ENCODE results near the gene MED10.

Gene MED10

DNA sequence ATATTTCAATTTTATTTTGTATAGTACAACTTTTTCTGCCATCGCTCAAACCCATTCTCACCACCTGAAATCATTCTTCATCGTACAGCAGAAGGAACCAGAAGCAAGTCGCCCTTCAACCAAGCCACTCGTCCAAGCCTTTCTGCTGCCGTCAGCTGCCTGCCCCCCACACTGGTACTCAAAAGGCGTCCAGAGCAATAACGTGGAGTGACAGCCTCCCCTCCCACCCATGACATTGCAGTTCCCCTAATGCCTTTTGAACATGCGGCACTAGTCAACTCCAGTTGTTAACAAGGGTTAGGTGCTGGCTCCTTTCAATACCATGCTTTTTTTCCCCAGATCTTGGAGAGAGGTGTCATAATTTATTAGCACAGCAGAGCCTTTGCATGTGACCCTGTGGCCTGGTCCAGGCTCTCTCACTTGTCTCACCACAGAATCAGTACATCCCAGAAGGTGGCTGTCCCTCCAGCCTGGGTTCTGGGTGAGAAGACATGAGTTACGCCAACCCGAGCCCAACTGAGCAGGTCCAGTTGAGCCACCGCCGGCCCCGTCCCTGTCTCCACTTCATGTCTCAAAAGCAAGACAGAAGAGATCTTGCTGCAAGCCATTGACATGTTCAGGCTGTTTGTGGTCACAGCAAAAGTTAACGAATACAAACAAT lies 20.4 kb upstream of the MED10 start:
- no peak for DNase-seq

DNA sequence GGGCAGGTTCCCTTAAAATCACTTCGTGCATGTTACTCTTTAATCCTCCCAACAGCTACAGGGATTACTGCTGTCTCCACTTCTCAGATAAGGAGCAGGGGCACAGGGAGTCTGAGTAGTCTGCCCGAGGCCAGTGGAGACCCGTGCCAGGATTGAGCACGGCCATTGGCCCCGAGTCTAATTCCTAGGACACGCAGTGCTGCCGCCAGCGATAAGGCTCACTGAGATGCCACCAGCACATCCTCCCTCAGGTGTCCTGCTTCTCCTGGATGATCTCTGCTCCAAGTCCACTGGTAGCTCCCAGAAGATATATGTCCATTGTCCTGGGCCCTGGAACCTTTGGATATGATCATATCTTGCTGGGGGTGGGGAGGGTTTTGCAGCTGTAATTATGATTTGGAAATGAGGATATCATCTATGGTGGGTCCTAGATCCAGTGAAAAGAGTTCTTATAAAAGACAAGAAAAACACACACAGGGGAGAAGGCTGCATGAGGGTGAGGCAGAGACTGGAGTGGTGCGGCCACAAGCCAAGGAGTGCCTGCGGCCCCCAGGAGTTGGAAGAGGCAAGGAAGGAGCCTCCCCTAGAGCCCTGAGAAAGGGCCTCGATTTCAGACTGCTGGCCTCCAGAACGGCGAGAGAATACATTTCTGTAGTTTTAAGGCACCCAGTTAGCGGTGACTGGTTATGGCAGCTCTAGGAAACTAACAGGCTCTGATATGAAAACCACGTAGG lies 19.4 kb upstream of the MED10 start:
- no peak for DNase-seq

DNA sequence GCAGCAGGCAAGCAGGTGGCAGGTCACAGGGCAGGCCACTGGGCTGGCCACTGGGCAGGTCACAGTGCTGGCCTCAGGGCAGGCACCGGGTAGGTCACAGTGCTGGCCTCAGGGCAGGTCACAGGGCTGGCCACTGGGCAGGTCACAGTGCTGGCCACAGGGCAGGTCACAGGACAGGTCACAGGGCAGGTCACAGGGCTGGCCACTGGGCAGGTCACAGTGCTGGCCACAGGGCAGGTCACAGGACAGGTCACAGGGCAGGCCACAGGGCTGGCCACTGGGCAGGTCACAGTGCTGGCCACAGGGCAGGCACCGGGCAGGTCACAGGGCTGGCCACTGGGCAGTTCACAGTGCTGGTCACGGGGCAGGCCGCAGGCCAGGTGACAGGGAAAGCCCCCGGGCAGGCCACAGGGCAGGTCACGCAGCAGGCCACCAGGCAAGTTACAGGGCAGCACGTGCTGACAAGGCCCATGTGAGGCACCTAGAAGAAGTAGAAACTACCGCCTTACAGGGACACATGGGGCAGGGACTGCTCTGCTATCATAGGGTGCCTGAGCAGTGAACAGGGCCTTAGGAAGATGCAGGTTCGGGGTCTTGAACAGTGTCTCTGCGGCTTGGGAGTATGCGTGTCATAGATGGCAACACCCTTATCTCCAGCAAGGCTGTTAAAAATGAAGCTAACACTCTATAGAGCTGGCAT lies 18.6 kb upstream of the MED10 start:
- DNase-seq = no peak

DNA sequence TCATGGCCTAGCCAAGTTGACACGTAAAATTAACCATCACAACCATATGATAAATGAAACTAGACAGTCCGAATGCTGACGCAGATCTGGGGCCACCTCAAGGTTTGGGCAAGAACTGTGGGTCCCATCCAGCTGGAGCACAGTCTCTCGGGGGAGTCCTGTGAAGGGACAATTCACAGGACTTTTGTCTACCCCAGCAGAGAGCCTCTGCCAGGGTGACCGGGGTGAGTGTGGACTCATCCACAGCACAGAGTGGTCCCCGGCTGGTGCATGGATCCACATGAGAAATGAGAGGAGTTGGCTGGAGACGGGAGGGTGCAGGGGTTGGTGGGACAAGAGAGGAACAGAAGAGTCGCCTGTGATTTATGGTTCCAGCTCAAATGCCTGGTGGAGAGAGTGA lies 17.7 kb upstream of the MED10 start:
- no peak for DNase-seq

DNA sequence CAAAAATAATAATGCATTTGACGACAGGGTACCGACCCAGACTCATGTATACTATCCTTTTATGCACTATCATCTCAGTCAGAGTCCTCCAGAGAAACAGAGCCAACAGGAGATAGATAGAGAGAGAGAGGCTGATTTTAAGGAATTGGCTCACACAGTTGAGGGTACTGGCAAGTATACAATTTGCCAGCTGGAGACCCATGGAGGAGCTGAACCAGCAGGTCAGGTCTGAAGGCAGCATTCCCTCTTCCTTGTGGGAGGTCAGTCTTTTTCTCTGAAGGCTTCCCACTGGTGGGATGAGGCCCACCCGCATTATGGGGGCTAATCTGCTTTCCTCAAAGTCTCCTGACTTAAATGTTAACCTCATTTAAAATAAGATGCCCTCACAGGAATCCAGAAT lies 17.3 kb upstream of the MED10 start:
- DNase-seq = no peak

DNA sequence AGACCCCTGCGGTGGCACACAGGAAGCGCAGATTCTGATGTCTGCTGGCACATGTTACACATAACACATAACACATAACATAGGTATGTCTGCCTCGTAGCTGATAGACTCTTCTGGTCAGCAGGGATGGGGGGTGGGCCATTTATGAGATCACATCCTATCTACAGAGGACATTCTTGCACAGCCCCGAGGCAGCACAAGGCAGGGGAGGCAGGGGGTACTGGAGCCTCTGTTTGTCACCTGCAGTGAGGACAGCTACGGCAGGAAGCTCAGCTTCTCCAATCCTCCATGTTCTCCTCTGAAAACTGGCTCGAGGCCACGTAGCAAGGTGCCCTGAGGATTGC lies 16.7 kb upstream of the MED10 start:
- DNase-seq = no peak

DNA sequence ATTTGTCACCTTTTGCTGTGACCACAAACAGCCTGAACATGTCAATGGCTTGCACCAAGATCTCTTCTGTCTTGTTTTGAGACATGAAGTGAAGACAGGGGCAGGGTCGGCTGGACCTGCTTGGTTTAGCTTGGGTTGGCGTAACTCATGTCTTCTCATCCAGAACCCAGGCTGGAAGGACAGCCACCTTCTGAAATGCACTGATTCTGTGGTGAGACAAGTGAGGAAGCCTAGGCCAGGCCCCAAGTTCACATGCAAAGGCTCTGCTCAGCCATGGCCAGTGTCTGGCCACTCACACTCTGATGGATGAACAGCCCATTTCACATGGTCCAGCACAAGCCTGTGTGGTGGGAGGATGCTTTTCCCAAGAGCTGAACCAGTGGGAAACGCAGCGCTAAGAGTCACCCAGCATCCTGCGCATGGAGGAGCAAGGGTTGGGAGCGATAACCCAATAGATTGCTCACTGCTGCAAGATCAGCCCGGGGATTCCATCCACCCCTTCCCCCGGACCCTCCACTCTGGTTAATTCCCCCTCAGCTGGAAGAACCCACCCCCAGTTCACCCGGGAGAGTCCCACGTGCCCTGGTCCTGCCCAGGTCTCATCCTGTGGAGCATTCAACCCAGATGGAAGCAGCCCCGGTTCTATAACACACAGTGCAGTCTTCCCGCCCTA lies 16.2 kb upstream of the MED10 start:
- DNase-seq = no peak

DNA sequence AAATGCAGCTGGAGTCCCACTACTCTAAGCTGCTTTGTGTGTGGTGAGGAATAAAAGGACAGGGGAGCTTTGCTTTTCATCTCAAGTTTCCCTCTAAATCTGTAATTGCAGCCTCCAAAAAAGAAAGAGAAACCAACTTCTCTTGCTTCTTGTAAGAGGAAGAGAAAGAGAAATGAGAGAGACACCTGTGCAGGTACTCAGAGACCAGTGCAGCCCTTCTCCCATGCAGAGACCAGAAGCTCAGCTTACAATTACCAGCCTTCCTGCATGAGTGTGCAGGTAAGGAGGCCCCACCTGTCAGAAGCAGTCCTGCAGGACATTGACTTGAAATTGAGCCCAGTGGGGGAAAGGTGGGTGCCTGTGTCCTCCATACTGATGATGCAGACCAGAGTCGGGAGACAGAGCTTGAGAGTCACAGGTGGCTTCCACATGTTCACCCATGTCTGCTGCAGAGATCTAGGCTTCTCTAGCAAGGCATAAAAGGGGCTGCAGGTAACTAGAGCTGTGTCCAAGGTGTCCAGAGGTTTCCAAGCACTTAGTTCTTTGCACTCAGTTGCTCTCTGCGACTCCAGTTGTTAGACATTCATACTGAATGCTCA lies 15.3 kb upstream of the MED10 start:
- no peak for DNase-seq

DNA sequence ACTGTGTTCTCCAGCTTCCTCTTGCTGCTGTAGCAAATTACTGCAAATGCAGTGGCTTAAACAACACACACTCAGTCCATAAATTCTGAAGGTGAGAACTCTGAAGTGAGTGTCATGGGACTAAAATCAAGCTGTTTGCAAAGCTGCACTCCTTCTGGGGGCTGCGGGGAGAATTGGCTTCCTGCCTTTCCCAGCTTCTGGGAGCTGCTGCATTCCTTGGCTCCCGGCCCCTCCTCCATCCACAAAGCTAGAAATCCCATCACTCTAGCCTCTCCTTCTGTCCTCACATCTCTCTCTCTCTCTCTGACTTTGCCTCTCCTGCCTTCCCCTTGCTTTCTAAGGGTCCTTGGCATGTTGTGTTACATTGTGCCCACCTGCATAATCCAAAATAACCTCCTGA lies 14.2 kb upstream of the MED10 start:
- DNase-seq = no peak

DNA sequence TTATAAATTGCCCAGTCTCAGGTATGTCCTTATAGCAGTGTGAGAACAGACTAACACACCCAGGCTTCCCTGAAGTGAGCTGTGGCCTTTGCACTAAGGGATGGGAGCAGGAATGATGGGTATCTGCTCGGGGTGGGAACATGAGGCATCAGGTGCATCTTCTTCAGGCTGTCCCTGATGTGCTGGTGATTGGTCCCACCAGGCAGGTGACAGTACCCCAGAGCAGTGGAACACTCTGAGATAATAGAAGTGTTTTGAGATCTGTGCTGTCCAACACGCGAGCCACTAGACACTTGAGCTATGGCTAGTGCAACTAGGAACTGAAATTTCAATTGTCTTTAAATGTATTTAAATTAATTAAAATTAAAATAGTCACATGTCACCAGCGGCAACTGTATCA lies 12.8 kb upstream of the MED10 start:
- no peak for DNase-seq

DNA sequence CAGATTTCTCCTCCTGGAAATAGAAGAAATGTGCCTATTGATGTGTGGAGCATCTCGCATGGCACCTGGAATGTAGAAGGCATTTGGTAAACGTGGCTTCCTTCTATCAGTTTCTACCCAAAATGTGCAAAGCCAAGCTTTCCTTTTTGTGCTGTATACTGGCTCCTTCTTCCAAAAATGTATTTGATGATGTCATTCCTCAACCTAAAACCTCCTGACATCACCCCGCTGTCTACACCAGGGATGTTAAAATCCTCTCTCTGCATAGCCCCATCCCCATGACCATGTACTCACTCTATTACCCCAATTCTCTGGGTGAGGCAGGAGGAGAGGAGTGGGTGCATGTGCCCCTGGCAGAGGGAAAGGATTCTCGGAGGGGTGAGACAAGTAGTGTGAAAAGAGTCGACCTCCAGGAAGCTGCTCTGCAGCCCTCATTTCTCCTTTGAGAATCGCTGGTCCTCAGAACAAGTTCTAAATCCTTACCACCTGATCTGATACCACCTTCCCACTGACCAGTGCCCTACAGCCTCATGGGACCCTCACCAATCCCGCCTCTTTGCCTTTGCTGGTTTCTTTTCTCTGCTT lies 11.7 kb upstream of the MED10 start:
- no peak for DNase-seq

DNA sequence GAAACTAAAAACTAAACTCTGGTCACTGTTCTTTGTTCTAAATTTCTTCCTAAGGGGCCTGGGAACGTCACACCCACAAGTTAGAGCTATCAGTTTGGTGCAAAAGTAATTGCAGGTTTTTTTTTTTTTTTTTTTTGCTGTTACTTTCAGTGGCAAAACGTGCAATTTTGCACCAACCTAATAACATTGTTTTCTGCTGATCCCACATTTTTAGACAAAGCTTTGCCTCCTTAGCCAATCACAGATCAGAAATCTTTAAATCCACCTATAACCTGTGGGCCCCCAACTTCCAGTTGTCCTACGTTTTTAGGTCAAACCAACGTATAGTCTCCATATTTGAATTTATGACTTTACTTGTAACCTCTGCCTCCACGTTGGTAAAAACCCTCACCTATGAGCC lies 11.1 kb upstream of the MED10 start:
- no peak for DNase-seq

DNA sequence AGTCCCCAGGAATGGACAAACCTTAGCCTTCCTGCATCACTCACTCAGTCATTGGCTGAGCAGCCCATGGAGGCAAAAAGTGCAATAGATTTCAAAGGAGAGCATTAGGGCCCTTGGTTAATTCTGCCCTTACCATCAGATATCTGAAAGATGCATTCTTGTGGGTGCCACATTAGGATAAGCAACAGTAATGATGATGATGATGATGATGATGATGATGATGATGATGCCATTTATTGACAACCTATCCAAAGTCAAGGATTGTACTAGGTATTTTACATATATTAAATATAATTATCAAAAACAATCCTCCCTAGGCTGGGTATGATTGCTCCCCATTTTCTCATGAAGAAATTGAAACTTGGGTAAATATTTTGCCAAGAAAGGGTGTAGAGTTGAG lies 9.6 kb upstream of the MED10 start:
- DNase-seq = no peak

DNA sequence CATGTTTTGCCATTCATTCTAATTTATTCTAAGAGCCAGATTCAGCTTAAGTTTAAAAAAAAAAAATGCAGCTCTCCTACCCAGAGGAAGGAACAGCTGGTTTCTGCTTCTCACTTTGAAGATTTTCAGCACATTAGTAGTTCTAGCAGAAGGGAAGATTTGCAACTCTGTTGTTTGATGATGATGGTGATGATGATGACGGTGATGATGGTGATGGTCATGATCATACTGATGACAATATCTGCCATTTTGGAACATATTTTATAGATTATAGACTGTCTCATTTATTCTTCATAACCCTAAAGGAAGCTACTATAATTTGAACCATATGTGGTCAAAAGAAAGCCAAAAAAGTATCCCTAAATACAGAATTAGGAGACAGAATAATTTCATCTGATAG lies 7.9 kb upstream of the MED10 start:
- no peak for DNase-seq

DNA sequence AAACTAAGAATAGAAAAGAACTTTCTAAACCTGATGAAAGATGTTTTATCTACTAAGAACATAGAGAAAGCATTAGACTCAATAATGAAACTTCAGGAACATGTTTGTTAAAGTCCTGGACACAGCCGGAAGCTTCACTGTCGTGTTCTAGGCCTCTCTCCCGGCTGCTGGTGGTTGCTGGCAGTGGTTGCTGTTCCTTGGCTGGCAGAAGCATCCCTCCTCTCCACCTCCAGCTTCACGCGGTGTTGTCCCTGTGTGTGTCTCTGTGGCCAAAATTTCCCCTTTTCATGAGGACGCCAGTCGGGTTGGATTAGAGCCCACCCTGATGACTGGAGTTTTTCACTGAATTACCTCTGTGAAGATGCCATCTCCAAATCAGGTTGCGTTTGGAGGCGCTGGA lies 6.5 kb upstream of the MED10 start:
- no peak for DNase-seq

DNA sequence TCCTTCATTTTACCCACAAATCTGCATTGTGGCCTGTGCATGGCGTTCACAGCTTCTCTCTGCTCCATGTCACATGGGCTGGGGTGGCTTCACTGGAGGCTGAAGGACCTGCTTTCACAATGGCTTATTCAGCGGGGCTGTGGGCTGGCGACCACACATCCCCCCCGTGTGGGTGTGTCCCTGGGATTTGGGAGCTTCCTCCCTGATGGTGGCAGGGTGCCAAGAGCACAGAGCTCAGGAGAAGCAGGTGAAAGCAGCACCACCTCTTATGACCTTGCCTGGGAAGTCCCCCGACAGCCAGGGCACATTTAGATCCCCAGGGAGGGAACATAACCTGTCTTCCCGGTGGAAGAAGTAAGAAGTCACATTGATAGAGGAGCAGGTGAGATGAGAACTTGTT lies 5.0 kb upstream of the MED10 start:
- no peak for DNase-seq

DNA sequence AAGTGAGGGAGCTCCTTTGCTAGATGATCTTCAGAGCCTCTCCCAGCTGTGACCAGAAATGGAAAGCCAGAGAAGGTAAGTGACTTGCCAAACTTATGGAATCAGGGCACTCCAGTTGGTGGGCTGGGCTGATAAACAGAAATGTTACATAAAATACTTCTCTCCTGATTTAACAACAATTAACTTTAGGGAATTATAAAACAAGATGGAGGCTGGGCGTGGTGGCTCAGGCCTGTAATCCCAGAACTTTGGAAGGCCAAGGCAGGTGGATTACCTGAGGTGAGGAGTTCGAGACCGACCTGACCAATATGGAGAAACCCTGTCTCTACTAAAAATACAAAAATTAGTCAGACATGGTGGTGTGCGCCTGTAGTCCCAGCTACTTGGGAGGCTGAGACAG lies 899 bp upstream of the MED10 start:
- DNase-seq = no peak

DNA sequence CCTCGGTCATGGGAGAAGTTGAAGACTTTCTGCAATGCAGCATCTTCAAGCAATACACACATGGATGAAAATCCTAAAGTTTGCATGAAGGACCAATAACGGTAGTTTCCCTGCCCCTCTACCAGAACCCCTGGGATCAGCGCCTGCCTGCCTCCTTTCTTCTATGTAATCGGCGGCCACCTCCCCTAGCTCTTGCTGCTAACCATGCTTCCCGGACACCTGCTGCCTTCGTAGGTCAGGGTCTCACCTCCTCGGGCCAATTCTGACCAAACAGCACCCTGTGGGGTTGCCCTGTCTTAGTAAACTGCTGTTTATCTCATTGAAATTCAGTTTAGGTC lies 388 bp upstream of the MED10 start:
- DNase-seq = no peak

DNA sequence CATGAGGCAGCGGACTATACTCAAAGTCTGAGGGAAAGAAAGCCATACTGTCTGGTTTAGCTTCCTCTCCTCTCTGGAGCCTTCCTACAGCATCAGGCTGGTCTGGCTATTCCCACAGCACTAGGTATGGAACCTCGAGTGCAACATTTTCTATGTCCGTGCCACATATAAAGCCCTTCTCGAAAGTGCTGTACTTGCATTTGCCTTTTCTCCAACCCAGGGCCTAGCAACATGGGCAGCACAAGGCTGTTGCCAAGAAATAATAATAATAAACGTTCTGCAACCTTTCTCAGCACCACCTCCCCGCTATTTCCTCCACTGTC lies 804 bp downstream of the MED10 start:
- DNase-seq = no peak

DNA sequence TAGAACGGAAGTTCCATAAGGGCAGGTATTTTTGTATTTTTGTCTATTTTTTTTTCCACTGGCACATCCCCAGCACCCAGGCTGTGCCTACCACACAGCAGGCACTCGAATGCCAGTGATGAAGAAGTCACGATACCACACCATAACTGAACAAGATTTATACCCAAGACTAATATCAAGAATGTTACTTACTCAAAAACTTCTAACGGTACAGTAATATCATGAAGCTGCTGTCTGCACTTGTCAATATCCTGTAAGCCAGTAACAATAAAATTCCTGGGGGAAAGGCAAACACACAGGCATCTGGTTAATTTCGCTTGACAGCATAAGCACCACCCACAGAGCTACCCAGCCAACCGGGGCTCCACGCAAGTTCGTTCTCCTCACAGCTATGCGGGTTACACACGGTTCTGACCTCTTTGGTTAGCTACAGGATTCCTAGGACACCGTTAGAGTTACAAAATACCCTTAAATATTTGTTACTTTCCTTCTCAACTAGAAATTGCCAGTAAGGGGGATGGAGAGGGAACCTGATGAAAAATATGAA lies 1.3 kb downstream of the MED10 start:
- no peak for DNase-seq

DNA sequence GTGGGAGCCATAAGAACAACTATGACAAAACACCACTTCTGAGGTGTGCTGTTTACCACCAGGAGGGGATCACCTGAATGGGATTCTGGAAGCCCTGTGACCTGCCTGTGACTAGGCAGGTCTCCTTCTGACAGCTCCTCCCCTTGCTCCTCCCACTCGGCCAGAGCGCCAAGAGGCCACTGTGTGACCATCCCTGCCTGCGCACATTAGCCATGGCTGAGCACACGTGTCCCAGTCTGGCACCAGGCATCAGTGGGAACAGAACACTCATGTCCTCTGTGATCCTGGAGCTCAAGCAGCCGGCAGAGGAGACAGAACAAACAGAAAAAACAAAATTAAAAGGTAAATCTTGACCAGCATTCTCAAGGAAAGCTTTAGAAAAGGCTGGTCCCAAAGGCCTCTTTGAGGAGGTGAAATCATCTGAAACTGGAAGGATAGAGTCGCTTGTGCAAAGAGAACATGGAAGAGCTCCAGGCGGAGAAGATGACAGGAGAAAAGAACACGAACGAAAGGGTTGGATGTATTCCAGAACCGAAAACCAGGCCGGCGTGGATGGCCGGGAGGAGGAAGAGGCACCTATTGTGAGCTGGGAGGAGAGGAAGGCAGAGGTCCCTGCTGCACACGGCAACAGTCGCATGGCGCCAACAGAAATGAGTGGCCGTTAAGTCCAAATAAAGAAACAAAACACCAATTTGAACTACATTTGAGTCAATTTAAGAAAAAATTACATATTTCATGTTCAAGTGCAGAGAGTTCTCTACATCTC lies 5.1 kb downstream of the MED10 start:
- DNase-seq = no peak

Measured in NCI-H1436 (cell line).